22Rv1 (cell line): ENCODE measurements around the gene SLC9A9.

ENCODE experiments used
- H3K27ac ChIP-seq: fragments of 450-650 bp; 2 replicates; pipeline ENCODE4 v1.5.1; 2017
- ZFX ChIP-seq: fragments of 450-650 bp; IDR thresholded peaks from 2 replicates; pipeline ENCODE4 v1.6.1; 2017; ENCODE audit warnings: antibody characterized with exemption, borderline replicate concordance
- TF ChIP-seq, protein P1 (sequence below): fragments of 450-650 bp; IDR thresholded peaks from 2 replicates; pipeline ENCODE4 v1.5.1; 2017; ENCODE audit warnings: mild to moderate bottlenecking

The SLC9A9 gene

DNA sequence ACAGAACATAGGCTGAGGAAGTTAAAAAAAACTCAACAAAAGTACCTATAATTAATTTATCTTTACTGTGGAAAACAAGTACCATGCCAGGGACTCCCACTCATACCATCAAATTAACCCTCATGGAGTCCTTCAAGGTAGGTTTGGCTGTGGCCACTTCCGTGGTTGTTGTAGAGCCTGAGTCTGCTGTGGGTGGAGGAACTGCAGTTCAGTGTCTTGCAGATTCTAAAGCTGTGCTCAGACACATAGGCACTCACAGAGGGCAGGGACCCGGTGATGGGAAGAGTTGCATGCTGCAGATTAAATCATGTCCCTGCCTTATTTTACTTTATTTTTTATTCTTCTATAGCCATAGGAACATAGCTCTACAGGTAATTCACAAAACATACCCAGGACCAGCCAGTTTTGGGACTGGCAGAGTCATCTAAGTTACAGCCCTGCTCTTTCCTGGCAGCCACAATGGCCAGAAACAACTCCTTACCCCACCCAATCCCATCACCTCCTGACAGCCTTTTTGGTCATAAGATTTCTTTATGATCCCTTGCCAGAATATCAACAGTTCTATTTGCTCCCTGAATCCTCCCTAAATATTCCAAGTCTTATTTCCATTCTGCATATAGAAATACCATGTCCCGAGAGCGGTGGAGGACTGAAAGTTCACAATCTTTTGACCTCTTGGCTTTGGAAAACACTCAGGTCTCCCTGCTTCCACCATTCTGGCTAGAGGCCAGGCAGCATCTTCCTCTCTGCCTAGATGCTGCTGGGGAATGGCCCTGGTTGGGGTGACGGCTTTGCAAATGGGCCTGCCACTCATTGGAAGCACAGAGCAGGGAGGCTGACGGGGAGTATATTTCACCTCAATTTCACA lies 535.0 kb downstream of the SLC9A9 start:
- TF ChIP-seq ZFX = no peak
- TF ChIP-seq, protein P1, sequence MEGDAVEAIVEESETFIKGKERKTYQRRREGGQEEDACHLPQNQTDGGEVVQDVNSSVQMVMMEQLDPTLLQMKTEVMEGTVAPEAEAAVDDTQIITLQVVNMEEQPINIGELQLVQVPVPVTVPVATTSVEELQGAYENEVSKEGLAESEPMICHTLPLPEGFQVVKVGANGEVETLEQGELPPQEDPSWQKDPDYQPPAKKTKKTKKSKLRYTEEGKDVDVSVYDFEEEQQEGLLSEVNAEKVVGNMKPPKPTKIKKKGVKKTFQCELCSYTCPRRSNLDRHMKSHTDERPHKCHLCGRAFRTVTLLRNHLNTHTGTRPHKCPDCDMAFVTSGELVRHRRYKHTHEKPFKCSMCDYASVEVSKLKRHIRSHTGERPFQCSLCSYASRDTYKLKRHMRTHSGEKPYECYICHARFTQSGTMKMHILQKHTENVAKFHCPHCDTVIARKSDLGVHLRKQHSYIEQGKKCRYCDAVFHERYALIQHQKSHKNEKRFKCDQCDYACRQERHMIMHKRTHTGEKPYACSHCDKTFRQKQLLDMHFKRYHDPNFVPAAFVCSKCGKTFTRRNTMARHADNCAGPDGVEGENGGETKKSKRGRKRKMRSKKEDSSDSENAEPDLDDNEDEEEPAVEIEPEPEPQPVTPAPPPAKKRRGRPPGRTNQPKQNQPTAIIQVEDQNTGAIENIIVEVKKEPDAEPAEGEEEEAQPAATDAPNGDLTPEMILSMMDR = no peak
- H3K27ac ChIP-seq = no peak overlapping the region

GRCh38 chr3:143311096-143311495 lies 537.2 kb downstream of the SLC9A9 start:
- H3K27ac ChIP-seq = no peak overlapping the region
- TF ChIP-seq, protein P1 = no peak
- TF ChIP-seq ZFX = no peak

DNA sequence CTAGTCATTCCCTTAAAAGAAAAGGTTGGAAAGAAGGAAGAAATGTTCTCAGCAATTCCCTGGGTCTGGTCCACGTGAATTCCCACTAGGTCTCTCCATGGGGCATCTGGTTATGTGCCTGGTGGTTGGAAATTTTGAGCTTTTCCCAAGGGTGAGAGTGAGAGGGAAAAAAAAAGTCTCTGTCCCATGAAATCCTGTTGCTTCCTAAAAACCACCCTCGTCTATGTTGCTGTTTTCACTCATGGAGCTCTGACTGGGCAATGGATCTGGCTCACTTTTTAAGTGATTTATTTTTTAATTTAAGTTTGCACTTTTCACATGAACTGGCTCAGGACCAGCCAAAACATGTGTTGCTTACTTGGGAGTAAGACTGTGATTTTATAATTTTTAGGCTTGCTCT lies 538.6 kb downstream of the SLC9A9 start:
- H3K27ac ChIP-seq = no peak overlapping the region
- TF ChIP-seq ZFX = no peak
- TF ChIP-seq, protein P1 = no peak

DNA sequence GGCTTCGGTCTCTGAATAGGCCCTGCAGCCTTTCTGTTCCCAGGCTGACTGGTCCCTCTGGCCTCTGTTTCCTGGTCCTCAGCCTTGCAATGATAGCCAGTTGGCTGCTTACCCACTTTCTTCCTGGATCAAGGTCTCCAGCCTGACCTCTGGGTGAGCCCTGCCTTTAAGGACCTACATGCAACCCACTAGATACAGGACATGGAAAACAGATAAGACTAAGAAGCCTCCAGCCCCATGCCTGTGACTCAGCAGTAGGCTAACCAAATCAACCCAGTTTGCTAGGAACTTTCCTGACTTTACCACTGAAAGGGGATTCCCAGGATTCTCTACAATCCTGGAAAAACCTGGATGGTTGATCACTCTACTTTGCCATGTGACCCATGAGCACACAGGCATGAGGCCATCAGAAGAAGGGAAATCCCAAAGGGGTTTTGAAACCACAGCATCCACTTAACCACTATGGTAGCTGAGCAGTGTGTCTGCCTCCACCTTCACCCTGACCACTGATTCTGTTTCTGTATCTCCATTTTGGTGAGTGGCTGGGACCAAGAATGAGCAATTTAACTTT lies 540.6 kb downstream of the SLC9A9 start:
- no peak for TF ChIP-seq ZFX
- TF ChIP-seq, protein P1 = no peak
- H3K27ac ChIP-seq = no peak overlapping the region

- H3K27ac ChIP-seq = no peak overlapping the region
- TF ChIP-seq, protein P1 = no peak
- TF ChIP-seq ZFX = no peak
Observed at GRCh38 chr3:143306407-143306806, 541.9 kb downstream of the SLC9A9 start.

GRCh38 chr3:143302638-143303171 lies 545.6 kb downstream of the SLC9A9 start:
- no peak overlapping the region for H3K27ac ChIP-seq
- no peak for TF ChIP-seq ZFX
- TF ChIP-seq, protein P1 = no peak
